ENCODE measurements around the gene ASIC4.

DNA sequence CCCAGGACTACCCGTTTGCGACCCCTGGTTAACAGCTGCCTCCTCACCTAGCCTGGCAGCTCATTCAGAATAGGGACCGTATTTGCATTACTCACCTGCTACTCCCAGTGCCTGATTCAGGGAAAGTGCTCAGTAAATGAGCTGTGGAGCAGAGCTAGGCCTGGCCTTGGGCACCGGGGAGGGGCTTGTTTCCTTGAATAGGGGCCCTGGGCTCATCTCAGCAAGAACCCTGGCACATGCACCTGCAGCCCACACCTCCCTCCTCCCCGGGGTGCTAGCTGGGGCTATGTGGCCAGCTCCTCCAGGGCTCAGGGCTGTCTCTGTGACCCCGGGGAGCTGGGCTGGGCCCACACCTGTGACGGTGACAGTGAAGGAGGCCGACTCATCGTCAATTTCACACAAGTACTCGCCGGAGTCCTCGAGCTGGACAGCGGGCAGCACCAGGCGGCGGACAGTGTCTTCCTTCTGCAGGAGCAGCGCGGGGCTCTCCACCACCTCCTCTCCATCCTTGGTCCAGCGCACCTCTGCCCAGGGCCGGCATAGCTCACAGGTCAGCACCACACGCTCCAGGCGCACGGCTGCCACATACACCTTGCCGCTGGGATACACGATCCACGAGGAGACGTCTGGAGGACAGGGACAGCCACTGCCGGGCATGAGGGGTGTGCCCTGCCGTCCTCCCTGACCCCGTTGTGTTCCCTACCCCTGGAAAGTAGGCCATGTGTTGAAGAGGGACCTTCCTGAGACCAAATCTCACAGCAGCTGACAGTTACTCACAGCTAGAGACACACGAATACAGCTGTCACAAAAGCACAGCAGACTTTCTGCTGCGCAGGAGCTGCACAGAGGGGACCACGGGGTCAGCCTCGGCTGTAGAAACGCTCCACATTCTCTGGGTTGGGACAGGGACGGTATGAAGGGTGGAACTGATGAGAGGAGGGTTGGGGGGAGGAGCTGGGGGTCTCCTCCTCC, 48.1 kb downstream of the ASIC4 start:
- TF ChIP-seq YY1 (IDR thresholded peaks at IDR 0.05; ENCODE audit: insufficient read depth, insufficient read length), result no peak
- no peak for TF ChIP-seq SUZ12 (IDR thresholded peaks at IDR 0.05; ENCODE audit: extremely low read depth, insufficient read depth, insufficient read length)
- TF ChIP-seq ZNF274 (IDR thresholded peaks at IDR 0.05; ENCODE audit: low read depth, low read length), result no peak

Data from NT2/D1 (cell line).